ENCODE results near the gene CAV3.
"Not testable (repeated sequence)": the region's sequence is repeated elsewhere in the genome, so short reads cannot be mapped to it uniquely, and the experiment has no call there.

CAV3 gene

GRCh38 chr3:8709801-8710507, 23.6 kb upstream of the CAV3 start:
- no peak overlapping the region for H4K5ac ChIP-seq (ENCODE audit: low read length)
- no peak overlapping the region for H2BK120ac ChIP-seq (ENCODE audit: low read depth, low read length)
- H2BK15ac ChIP-seq (replicated peaks; ENCODE audit: low read depth), result no peak overlapping the region
- no peak overlapping the region for H2AK5ac ChIP-seq (ENCODE audit: low read length)
- no peaks in the 10 kb centered on the region for H3K79me1 ChIP-seq (ENCODE audit: low read length)
- DNase-seq, result no peak
- no peaks in the 10 kb centered on the region for H3K36me3 ChIP-seq (ENCODE audit: control insufficient read depth, insufficient read depth, low read length)
- no peak overlapping the region for H4K8ac ChIP-seq (ENCODE audit: low read depth, low read length)
- no peak overlapping the region for H3K23ac ChIP-seq (ENCODE audit: low read length)
- H3K79me2 ChIP-seq (ENCODE audit: control insufficient read depth, insufficient read depth, low read length), result no peaks in the 10 kb centered on the region
- no CpG with 5 or more reads among the region's 8 CpGs for WGBS (ENCODE audit: extremely low coverage, insufficient coverage, low lambda C conversion rate)
- peaks cover 3% of the 10 kb centered on the region for H3K27me3 ChIP-seq (ENCODE audit: insufficient read depth, low read length, poor library complexity)
- H3K4me3 ChIP-seq (ENCODE audit: low read length), result no peak overlapping the region
- no peak overlapping the region for H3K4me2 ChIP-seq (ENCODE audit: low read length)
- H2BK5ac ChIP-seq (ENCODE audit: low read length), result no peak overlapping the region
- no peak overlapping the region for H3K27ac ChIP-seq (ENCODE audit: low read depth, low read length)
- no peak overlapping the region for H3K56ac ChIP-seq (ENCODE audit: low read length)
- no peak overlapping the region for H3K9ac ChIP-seq (ENCODE audit: low read length)
- no peak overlapping the region for H3K4ac ChIP-seq (ENCODE audit: low read depth, low read length)
- H3K4me1 ChIP-seq (ENCODE audit: control insufficient read depth, low read depth, low read length), result no peaks in the 10 kb centered on the region
- no peak overlapping the region for H3K18ac ChIP-seq (ENCODE audit: low read length)

DNA sequence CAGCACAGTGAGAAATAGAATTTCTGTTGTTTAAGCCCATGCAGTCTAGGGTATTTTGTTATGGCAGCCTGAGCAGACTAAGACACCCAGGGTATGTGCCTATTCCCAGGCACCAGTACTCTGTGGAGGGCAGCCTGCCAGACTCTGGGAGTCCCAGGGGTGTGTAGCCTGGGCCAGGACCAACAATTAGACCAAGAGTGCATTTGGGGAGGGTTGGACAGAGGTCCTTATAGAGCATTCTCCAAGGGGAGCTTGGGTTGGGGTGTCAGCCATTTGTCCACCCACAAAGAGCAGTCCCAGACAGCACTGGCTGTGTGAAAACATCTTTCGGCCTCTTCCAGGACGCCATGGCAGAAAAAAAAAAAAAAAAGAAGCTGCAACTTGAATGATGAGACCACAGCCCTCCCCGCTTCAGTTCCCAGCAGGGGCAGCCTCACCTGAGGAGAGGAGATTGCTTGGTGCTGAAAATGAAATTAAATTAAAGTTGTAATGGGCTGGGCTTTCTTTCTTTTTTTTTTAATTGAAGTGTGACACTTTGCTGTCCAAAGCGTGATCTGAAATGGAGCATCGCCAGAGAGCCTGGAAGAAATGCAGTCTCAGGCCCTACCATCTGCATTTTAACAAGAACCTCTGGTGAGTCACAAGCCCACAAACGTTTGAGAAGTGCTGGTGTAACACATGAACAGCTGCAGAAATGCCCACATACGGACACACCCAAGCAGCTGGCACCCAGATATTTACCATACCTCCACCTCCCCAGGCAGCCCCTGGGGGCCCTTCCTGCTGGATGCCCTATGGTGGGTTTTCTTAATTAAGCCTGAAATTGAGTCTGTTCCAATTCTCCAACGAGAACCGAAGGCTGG, 21.3 kb upstream of the CAV3 start:
- no peak overlapping the region for H3K18ac ChIP-seq (ENCODE audit: low read length)
- H3K9ac ChIP-seq (ENCODE audit: low read length), result no peak overlapping the region
- H2BK15ac ChIP-seq (replicated peaks; ENCODE audit: low read depth), result no peak overlapping the region
- no peaks in the 10 kb centered on the region for H3K36me3 ChIP-seq (ENCODE audit: control insufficient read depth, insufficient read depth, low read length)
- no peak overlapping the region for H4K5ac ChIP-seq (ENCODE audit: low read length)
- H3K27ac ChIP-seq (ENCODE audit: low read depth, low read length), result no peak overlapping the region
- H3K4me3 ChIP-seq (ENCODE audit: low read length), result no peak overlapping the region
- H3K4ac ChIP-seq (ENCODE audit: low read depth, low read length), result no peak overlapping the region
- no peak overlapping the region for H2AK5ac ChIP-seq (ENCODE audit: low read length)
- H3K79me2 ChIP-seq (ENCODE audit: control insufficient read depth, insufficient read depth, low read length), result no peaks in the 10 kb centered on the region
- DNase-seq, result no peak
- H3K79me1 ChIP-seq (ENCODE audit: low read length), result no peaks in the 10 kb centered on the region
- H3K4me2 ChIP-seq (ENCODE audit: low read length), result no peak overlapping the region
- H2BK5ac ChIP-seq (ENCODE audit: low read length), result no peak overlapping the region
- no CpG with 5 or more reads among the region's 9 CpGs for WGBS (ENCODE audit: extremely low coverage, insufficient coverage, low lambda C conversion rate)
- H2BK120ac ChIP-seq (ENCODE audit: low read depth, low read length), result no peak overlapping the region
- peaks cover 3% of the 10 kb centered on the region for H3K27me3 ChIP-seq (ENCODE audit: insufficient read depth, low read length, poor library complexity)
- no peaks in the 10 kb centered on the region for H3K4me1 ChIP-seq (ENCODE audit: control insufficient read depth, low read depth, low read length)
- H3K23ac ChIP-seq (ENCODE audit: low read length), result no peak overlapping the region
- H3K56ac ChIP-seq (ENCODE audit: low read length), result no peak overlapping the region
- H4K8ac ChIP-seq (ENCODE audit: low read depth, low read length), result no peak overlapping the region

- no peak overlapping the region for H2BK5ac ChIP-seq (ENCODE audit: low read length)
- H3K4me3 ChIP-seq (ENCODE audit: low read length), result no peak overlapping the region
- no peaks in the 10 kb centered on the region for H3K79me2 ChIP-seq (ENCODE audit: control insufficient read depth, insufficient read depth, low read length)
- peaks cover 3% of the 10 kb centered on the region for H3K27me3 ChIP-seq (ENCODE audit: insufficient read depth, low read length, poor library complexity)
- no peak overlapping the region for H4K8ac ChIP-seq (ENCODE audit: low read depth, low read length)
- H3K4me2 ChIP-seq (ENCODE audit: low read length), result no peak overlapping the region
- no peak overlapping the region for H2BK120ac ChIP-seq (ENCODE audit: low read depth, low read length)
- H3K56ac ChIP-seq (ENCODE audit: low read length), result no peak overlapping the region
- WGBS (ENCODE audit: extremely low coverage, insufficient coverage, low lambda C conversion rate), result no CpG with 5 or more reads among the region's 2 CpGs
- no peak for DNase-seq
- H3K4ac ChIP-seq (ENCODE audit: low read depth, low read length), result no peak overlapping the region
- H2BK15ac ChIP-seq (replicated peaks; ENCODE audit: low read depth), result no peak overlapping the region
- H4K5ac ChIP-seq (ENCODE audit: low read length), result no peak overlapping the region
- H3K4me1 ChIP-seq (ENCODE audit: control insufficient read depth, low read depth, low read length), result no peaks in the 10 kb centered on the region
- no peaks in the 10 kb centered on the region for H3K79me1 ChIP-seq (ENCODE audit: low read length)
- no peak overlapping the region for H2AK5ac ChIP-seq (ENCODE audit: low read length)
- no peak overlapping the region for H3K9ac ChIP-seq (ENCODE audit: low read length)
- H3K36me3 ChIP-seq (ENCODE audit: control insufficient read depth, insufficient read depth, low read length), result no peaks in the 10 kb centered on the region
- H3K18ac ChIP-seq (ENCODE audit: low read length), result no peak overlapping the region
- no peak overlapping the region for H3K23ac ChIP-seq (ENCODE audit: low read length)
- H3K27ac ChIP-seq (ENCODE audit: low read depth, low read length), result no peak overlapping the region
These were observed 20.7 kb upstream of the CAV3 start for GRCh38 chr3:8712908-8713255.

DNA sequence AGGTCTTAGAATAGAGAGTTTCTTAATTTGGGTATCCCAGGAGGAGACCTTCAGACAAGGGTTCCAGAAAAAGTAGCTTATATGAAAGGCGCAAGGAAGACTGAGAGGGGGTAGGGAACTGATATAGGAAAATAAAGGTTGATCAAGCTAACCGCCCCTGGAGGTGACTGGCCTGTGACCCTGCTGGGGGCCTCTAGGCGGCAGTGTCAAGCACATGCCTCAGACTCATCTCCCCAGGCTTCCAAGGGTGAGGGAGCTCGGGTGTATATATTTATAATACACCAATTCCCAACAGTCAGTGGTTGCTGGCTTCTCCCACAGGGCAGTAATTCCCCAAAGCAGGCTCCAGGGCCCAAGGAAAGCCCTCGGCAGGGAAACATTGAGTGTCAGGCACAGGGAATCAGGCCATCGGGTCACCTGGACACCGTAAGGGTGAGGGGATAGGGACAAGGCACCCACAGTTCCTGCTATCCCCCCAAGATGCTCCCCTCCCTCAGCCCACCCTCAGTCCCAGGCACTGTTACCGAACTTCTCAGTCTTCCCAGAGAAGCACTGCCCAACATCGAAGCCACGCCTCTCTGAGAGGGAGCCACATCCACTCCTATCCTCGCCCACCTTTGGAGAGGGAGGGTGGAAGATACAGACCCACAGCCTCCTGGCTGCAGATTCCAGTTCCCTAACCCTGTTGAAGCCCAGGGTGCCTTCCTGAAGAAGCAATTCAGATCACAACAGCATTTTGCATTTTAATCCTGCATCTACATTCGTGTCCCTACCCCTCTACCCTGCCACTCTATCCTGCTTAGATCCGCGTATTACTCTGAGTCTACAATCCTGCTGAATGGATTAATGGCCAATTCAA, 19.5 kb upstream of the CAV3 start:
- no peak overlapping the region for H2BK120ac ChIP-seq (ENCODE audit: low read depth, low read length)
- no peak overlapping the region for H3K9ac ChIP-seq (ENCODE audit: low read length)
- no peak overlapping the region for H3K23ac ChIP-seq (ENCODE audit: low read length)
- DNase-seq, result peak; percentile 63
- H3K4ac ChIP-seq (ENCODE audit: low read depth, low read length), result no peak overlapping the region
- WGBS (ENCODE audit: extremely low coverage, insufficient coverage, low lambda C conversion rate), result no CpG with 5 or more reads among the region's 14 CpGs
- no peak overlapping the region for H4K8ac ChIP-seq (ENCODE audit: low read depth, low read length)
- H4K5ac ChIP-seq (ENCODE audit: low read length), result no peak overlapping the region
- no peak overlapping the region for H2BK15ac ChIP-seq (replicated peaks; ENCODE audit: low read depth)
- peaks cover 3% of the 10 kb centered on the region for H3K27me3 ChIP-seq (ENCODE audit: insufficient read depth, low read length, poor library complexity)
- no peak overlapping the region for H2AK5ac ChIP-seq (ENCODE audit: low read length)
- no peak overlapping the region for H3K18ac ChIP-seq (ENCODE audit: low read length)
- H3K36me3 ChIP-seq (ENCODE audit: control insufficient read depth, insufficient read depth, low read length), result no peaks in the 10 kb centered on the region
- no peak overlapping the region for H2BK5ac ChIP-seq (ENCODE audit: low read length)
- H3K79me1 ChIP-seq (ENCODE audit: low read length), result no peaks in the 10 kb centered on the region
- H3K79me2 ChIP-seq (ENCODE audit: control insufficient read depth, insufficient read depth, low read length), result no peaks in the 10 kb centered on the region
- H3K56ac ChIP-seq (ENCODE audit: low read length), result no peak overlapping the region
- no peak overlapping the region for H3K4me3 ChIP-seq (ENCODE audit: low read length)
- H3K4me1 ChIP-seq (ENCODE audit: control insufficient read depth, low read depth, low read length), result no peaks in the 10 kb centered on the region
- no peak overlapping the region for H3K4me2 ChIP-seq (ENCODE audit: low read length)
- no peak overlapping the region for H3K27ac ChIP-seq (ENCODE audit: low read depth, low read length)

DNA sequence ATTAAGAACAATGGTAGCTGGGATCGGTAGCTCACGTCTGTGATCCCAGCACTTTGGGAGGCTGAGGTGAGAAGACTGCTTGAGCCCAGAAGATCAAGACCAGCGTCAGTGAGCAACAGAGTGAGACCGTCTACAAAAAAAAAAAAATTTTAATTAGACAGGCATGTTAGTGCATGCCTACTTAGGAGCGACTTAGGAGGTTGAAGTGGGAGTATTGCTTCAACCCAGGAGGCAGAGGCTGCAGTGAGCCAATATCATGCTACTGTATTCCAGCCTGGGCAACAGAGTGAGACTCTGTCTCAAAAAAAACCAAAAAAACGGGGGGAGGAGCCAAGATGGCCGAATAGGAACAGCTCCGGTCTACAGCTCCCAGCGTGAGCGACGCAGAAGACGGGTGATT, 17.8 kb upstream of the CAV3 start:
- not testable (repeated sequence) for H3K79me1 ChIP-seq (ENCODE audit: low read length); H4K5ac ChIP-seq (ENCODE audit: low read length); H3K56ac ChIP-seq (ENCODE audit: low read length); H2BK5ac ChIP-seq (ENCODE audit: low read length); H3K23ac ChIP-seq (ENCODE audit: low read length); DNase-seq; H3K4ac ChIP-seq (ENCODE audit: low read depth, low read length); H3K4me1 ChIP-seq (ENCODE audit: control insufficient read depth, low read depth, low read length); H3K27me3 ChIP-seq (ENCODE audit: insufficient read depth, low read length, poor library complexity); H2AK5ac ChIP-seq (ENCODE audit: low read length); H3K4me2 ChIP-seq (ENCODE audit: low read length); H3K18ac ChIP-seq (ENCODE audit: low read length); H3K79me2 ChIP-seq (ENCODE audit: control insufficient read depth, insufficient read depth, low read length); H3K4me3 ChIP-seq (ENCODE audit: low read length); H3K27ac ChIP-seq (ENCODE audit: low read depth, low read length); H2BK120ac ChIP-seq (ENCODE audit: low read depth, low read length); H3K9ac ChIP-seq (ENCODE audit: low read length); H2BK15ac ChIP-seq (replicated peaks; ENCODE audit: low read depth); H3K36me3 ChIP-seq (ENCODE audit: control insufficient read depth, insufficient read depth, low read length); H4K8ac ChIP-seq (ENCODE audit: low read depth, low read length)
- no CpG with 5 or more reads among the region's 12 CpGs for WGBS (ENCODE audit: extremely low coverage, insufficient coverage, low lambda C conversion rate)

Data from mesendoderm (in vitro differentiated cells).